IMR-90 (cell line): Measurements from ENCODE around the gene COPZ2. TPM values are rescaled to one million over a fixed set of nuclear protein-coding genes. Genes with fewer than 3 reads are reported as not detected.

Source experiments
- ATAC-seq: fragments of 200-7000 bp; cut with Tn5 transposase; 2 replicates; pipeline ENCODE4 v1.9.1; 2020; ENCODE audit warnings: low read depth, mild to moderate bottlenecking, moderate library complexity
- BruUV-seq: library from RNA; stranded (reverse); fragments of 400-500 nt; replicated peaks from 2 replicates; lab custom pipeline; 2021; lab: Mats Ljungman, UMichigan
- CTCF ChIA-PET: fragments of 300-600 bp; formaldehyde crosslinking; extraction: SDS; loops from one replicate; lab custom pipeline; 2021; ENCODE audit warnings: antibody characterized with exemption; lab: Yijun Ruan, JAX
- POLR2A ChIA-PET: fragments of 300-600 bp; sonication (Branson Sonifier 250); formaldehyde crosslinking; loops from one replicate; lab custom pipeline; 2022; ENCODE audit warnings: antibody characterized with exemption; ENCODE audit not compliant: unreplicated experiment; lab: Charles Lee
- DNase-seq: peaks from one replicate; pipeline ENCODE4 v3.0.0; 2013
- H2AFZ ChIP-seq: replicated peaks from 2 replicates; pipeline ENCODE3; 2013; ENCODE audit warnings: low read length, mild to moderate bottlenecking; ENCODE audit not compliant: poor library complexity
- H2AK5ac ChIP-seq: 2 replicates; pipeline ENCODE4 v1.6.1; 2013; ENCODE audit warnings: low read depth, low read length, inconsistent platforms
- H2AK9ac ChIP-seq: replicated peaks from 2 replicates; pipeline ENCODE3; 2013; ENCODE audit warnings: mild to moderate bottlenecking, low read depth, low read length, moderate library complexity; ENCODE audit not compliant: poor library complexity
- H2BK120ac ChIP-seq: 2 replicates; pipeline ENCODE4 v1.6.1; 2013; ENCODE audit warnings: low read depth, low read length, inconsistent platforms
- H2BK15ac ChIP-seq: 3 replicates; pipeline ENCODE4 v1.6.1; 2013; ENCODE audit warnings: low read depth, low read length, inconsistent platforms
- H2BK20ac ChIP-seq: 2 replicates; pipeline ENCODE4 v1.6.1; 2013; ENCODE audit warnings: low read depth, mild to moderate bottlenecking, inconsistent platforms, low read length, moderate library complexity
- H2BK5ac ChIP-seq: 2 replicates; pipeline ENCODE4 v1.6.1; 2013; ENCODE audit warnings: mild to moderate bottlenecking, low read depth, low read length, inconsistent platforms; ENCODE audit not compliant: poor library complexity, severe bottlenecking
- H3K14ac ChIP-seq: replicated peaks from 2 replicates; pipeline ENCODE4 v1.6.1; 2013; ENCODE audit warnings: low read depth, low read length, inconsistent platforms
- H3K18ac ChIP-seq: 2 replicates; pipeline ENCODE4 v1.6.1; 2013; ENCODE audit warnings: low read depth, low read length, control low read depth
- H3K23ac ChIP-seq: 2 replicates; pipeline ENCODE4 v1.6.1; 2013; ENCODE audit warnings: low read depth, low read length, inconsistent platforms
- H3K27ac ChIP-seq: 2 replicates; pipeline ENCODE4 v1.5.1; 2013; ENCODE audit warnings: mild to moderate bottlenecking, control low read depth, low read length; ENCODE audit not compliant: insufficient read depth
- H3K27me3 ChIP-seq: 2 replicates; pipeline ENCODE4 v1.6.1; 2013; ENCODE audit warnings: low read length; ENCODE audit not compliant: control insufficient read depth, insufficient read depth
- H3K36me3 ChIP-seq: 2 replicates; pipeline ENCODE4 v1.6.1; 2013; ENCODE audit warnings: low read length, mixed read lengths; ENCODE audit not compliant: control insufficient read depth, insufficient read depth
- H3K4ac ChIP-seq: 2 replicates; pipeline ENCODE4 v1.6.1; 2013; ENCODE audit warnings: low read depth, low read length, inconsistent platforms
- H3K4me1 ChIP-seq: 2 replicates; pipeline ENCODE4 v1.6.1; 2013; ENCODE audit warnings: low read length, mixed read lengths; ENCODE audit not compliant: control insufficient read depth, insufficient read depth
- H3K4me2 ChIP-seq: 2 replicates; pipeline ENCODE4 v1.6.1; 2013; ENCODE audit warnings: low read depth, mild to moderate bottlenecking, control low read depth, low read length, moderate library complexity
- H3K4me3 ChIP-seq: 2 replicates; pipeline ENCODE4 v1.5.1; 2013; ENCODE audit warnings: low read depth, mild to moderate bottlenecking, control low read depth, low read length, moderate library complexity; ENCODE audit not compliant: insufficient read depth
- H3K56ac ChIP-seq: 2 replicates; pipeline ENCODE4 v1.6.1; 2013; ENCODE audit warnings: low read length, inconsistent platforms; ENCODE audit not compliant: insufficient read depth; ENCODE audit errors: extremely low read depth
- H3K79me1 ChIP-seq, 2 experiments: 2 replicates each; pipeline ENCODE4 v1.6.1; 2013; ENCODE audit warnings: low read length in 2 of 2, inconsistent platforms in 1 of 2, low read depth in 1 of 2
- H3K9ac ChIP-seq: 2 replicates; pipeline ENCODE4 v1.6.1; 2013; ENCODE audit warnings: low read depth, low read length, control low read depth
- H3K9me1 ChIP-seq: 2 replicates; pipeline ENCODE4 v1.6.1; 2013; ENCODE audit warnings: low read length, inconsistent platforms; ENCODE audit not compliant: insufficient read depth
- H3K9me3 ChIP-seq: 2 replicates; pipeline ENCODE4 v1.6.1; 2013; ENCODE audit warnings: low read length; ENCODE audit not compliant: control insufficient read depth, insufficient read depth
- H4K20me1 ChIP-seq: 2 replicates; pipeline ENCODE4 v1.6.1; 2013; ENCODE audit warnings: low read length, inconsistent platforms; ENCODE audit not compliant: insufficient read depth
- H4K5ac ChIP-seq: 2 replicates; pipeline ENCODE4 v1.6.1; 2013; ENCODE audit warnings: mild to moderate bottlenecking, low read depth, low read length, control low read depth
- H4K8ac ChIP-seq, 2 experiments: 2 replicates each; pipeline ENCODE4 v1.6.1; 2013; ENCODE audit warnings: low read depth in 2 of 2, low read length in 2 of 2, control low read depth in 1 of 2, inconsistent platforms in 1 of 2
- H4K91ac ChIP-seq: 2 replicates; pipeline ENCODE4 v1.6.1; 2013; ENCODE audit warnings: low read depth, low read length, inconsistent platforms; ENCODE audit not compliant: insufficient read depth
- BHLHE40 ChIP-seq: fragments of 150-350 bp; IDR thresholded peaks from 2 replicates; pipeline ENCODE4 v1.6.1; 2016; ENCODE audit warnings: mild to moderate bottlenecking, low read depth, low read length
- CEBPB ChIP-seq: IDR thresholded peaks from 2 replicates; pipeline ENCODE4 v1.6.1; 2012; ENCODE audit warnings: low read depth, low read length, improper control_type of control experiment
- CHD1 ChIP-seq: IDR thresholded peaks from 2 replicates; pipeline ENCODE4 v1.6.1; 2012; ENCODE audit warnings: low read depth, low read length, improper control_type of control experiment
- CTCF ChIP-seq: conservative IDR thresholded peaks from 2 replicates; pipeline ENCODE4 v1.5.1; 2012; ENCODE audit warnings: mild to moderate bottlenecking, low read depth, low read length, improper control_type of control experiment
- ELK1 ChIP-seq: fragments of 150-350 bp; IDR thresholded peaks from 2 replicates; pipeline ENCODE4 v1.6.1; 2016; ENCODE audit warnings: low read depth, mild to moderate bottlenecking, low read length, moderate library complexity, borderline replicate concordance
- FOS ChIP-seq: fragments of 150-350 bp; IDR thresholded peaks from 2 replicates; pipeline ENCODE4 v1.6.1; 2016; ENCODE audit warnings: low read depth, low read length
- MAFK ChIP-seq: IDR thresholded peaks from 2 replicates; pipeline ENCODE4 v1.6.1; 2012; ENCODE audit warnings: low read depth, low read length, improper control_type of control experiment
- MAZ ChIP-seq: IDR thresholded peaks from 2 replicates; pipeline ENCODE4 v1.6.1; 2012; ENCODE audit warnings: low read depth, mild to moderate bottlenecking, low read length, improper control_type of control experiment, moderate library complexity, borderline replicate concordance
- MXI1 ChIP-seq: IDR thresholded peaks from 2 replicates; pipeline ENCODE4 v1.6.1; 2012; ENCODE audit warnings: low read depth, mild to moderate bottlenecking, low read length, moderate library complexity, borderline replicate concordance
- NFE2L2 ChIP-seq: fragments of 150-350 bp; IDR thresholded peaks from 2 replicates; pipeline ENCODE4 v1.6.1; 2016; ENCODE audit warnings: low read depth, mild to moderate bottlenecking, low read length
- POLR2A ChIP-seq: IDR thresholded peaks from 2 replicates; pipeline ENCODE4 v1.6.1; 2012; ENCODE audit warnings: mild to moderate bottlenecking, low read depth, low read length
- RAD21 ChIP-seq: IDR thresholded peaks from 2 replicates; pipeline ENCODE4 v1.6.1; 2012; ENCODE audit warnings: low read length, improper control_type of control experiment
- RCOR1 ChIP-seq: IDR thresholded peaks from 2 replicates; pipeline ENCODE4 v1.6.1; 2012; ENCODE audit warnings: mild to moderate bottlenecking, low read length, improper control_type of control experiment; ENCODE audit not compliant: insufficient replicate concordance
- RFX5 ChIP-seq: IDR thresholded peaks from 2 replicates; pipeline ENCODE4 v1.8.0; 2012; ENCODE audit warnings: low read depth, mild to moderate bottlenecking, low read length, moderate library complexity
- SMC3 ChIP-seq: fragments of 150-350 bp; IDR thresholded peaks from 2 replicates; pipeline ENCODE4 v1.6.1; 2016; ENCODE audit warnings: low read depth, mild to moderate bottlenecking, antibody characterized with exemption, low read length, moderate library complexity
- USF2 ChIP-seq: fragments of 150-350 bp; IDR thresholded peaks from 2 replicates; pipeline ENCODE4 v1.6.1; 2017; ENCODE audit warnings: mild to moderate bottlenecking, antibody characterized with exemption, low read length, low read depth
- WGBS, 2 experiments: methylation state at CpG; one replicate each; pipeline versions ENCODE4 v1.1.5 to v1.1.7; 2013; ENCODE audit warnings: missing lambda C conversion rate in 2 of 2; ENCODE audit not compliant: insufficient read length in 1 of 2; ENCODE audit errors: extremely low coverage in 2 of 2; 5-methylcytosine and 5-hydroxymethylcytosine counted together
- dilution Hi-C: fragments of 300-500 bp; cut with HindIII; formaldehyde crosslinking; loops from one replicate; pipeline ENCODE4 v1.14.3; 2018; ENCODE audit warnings: low sequenced_read_pairs; ENCODE audit not compliant: unreplicated experiment
- in situ Hi-C: fragments of 300-500 bp; cut with MboI; formaldehyde crosslinking; loops from 3 replicates; pipeline ENCODE4 v1.14.3; 2019; ENCODE audit warnings: low sequenced_read_pairs, inconsistent platforms, mixed read lengths
- intact Hi-C: fragments of 100-400 bp; cut with micrococcal nuclease; formaldehyde crosslinking; loops from 2 replicates; pipeline ENCODE4 v1.10.0; 2022
- polyA plus RNA-seq, 3 experiments: library from polyadenylated mRNA; depleted of rRNA; stranded (reverse); fragments of >200 nt; gene quantifications; 2 replicates each; pipeline ENCODE4 v1.2.3, GENCODE V29; 2012; ENCODE audit warnings: low replicate concordance in 1 of 3
- total RNA-seq: library from RNA; depleted of rRNA; stranded (reverse); fragments of >200 nt; gene quantifications from 2 replicates; pipeline ENCODE4 v1.2.3, GENCODE V29; 2012

Gene COPZ2
- total and polyA plus RNA-seq, 2 of the 4 experiments (the other 2 are of a cell fraction) = 41.0 to 86.1 TPM

- Histone ChIP-seq H3K9ac (no peak overlapping the region), H2BK5ac (no peak overlapping the region), H3K9me1 (no peaks in the 10 kb centered on the region; the same call in 1 of the 2 replicates), H3K9me3 (no peaks in the 10 kb centered on the region), H4K8ac (no peak overlapping the region), H4K20me1 (no peaks in the 10 kb centered on the region), H2BK20ac (no peak overlapping the region), H3K4me3 (no peak overlapping the region), H2AK9ac (no peak overlapping the region), H2BK15ac (no peak overlapping the region), H3K4me2 (no peak overlapping the region), H3K56ac (no peak overlapping the region), H3K4me1 (no peaks in the 10 kb centered on the region; the same call in 1 of the 2 replicates), H3K4ac (no peak overlapping the region), H3K27ac (no peak overlapping the region), H3K79me1 (no peaks in the 10 kb centered on the region), H3K23ac (no peak overlapping the region), H4K91ac (no peak overlapping the region), H4K5ac (no peak overlapping the region), H3K36me3 (no peaks in the 10 kb centered on the region), H2AK5ac (no peak overlapping the region), H3K14ac (no peak overlapping the region), H2AFZ (no peak overlapping the region), H3K27me3 (peaks cover 13% of the 10 kb centered on the region), H3K18ac (no peak overlapping the region), H2BK120ac (no peak overlapping the region)
- ChIA-PET CTCF (no interaction called here), POLR2A (no interaction called here)
- no peak for TF ChIP-seq MAZ
- no peak for TF ChIP-seq MAFK
- no peak for TF ChIP-seq POLR2A
- TF ChIP-seq ELK1 = no peak
- TF ChIP-seq CEBPB = no peak
- no peak for TF ChIP-seq NFE2L2
- TF ChIP-seq MXI1 = no peak
- no peak for TF ChIP-seq CTCF
- no peak for TF ChIP-seq BHLHE40
- no peak for TF ChIP-seq RFX5
- TF ChIP-seq RCOR1 = no peak
- no peak for TF ChIP-seq USF2
- no peak for TF ChIP-seq SMC3
- no peak for TF ChIP-seq CHD1
- TF ChIP-seq RAD21 = no peak
- no peak for TF ChIP-seq FOS
- intact Hi-C loops (no loop called here), in situ Hi-C loops (no loop called here), dilution Hi-C loops (no loop called here)
- WGBS, 2 experiments = 93% methylated on average over 3 of the region's 6 CpGs; no CpG with 5 or more reads in 1 of the 2 experiments
- DNase-seq = no peak
- BruUV-seq = no TSS peak
- ATAC-seq = no peak
Observed at GRCh38 chr17:48013876-48014594, 23.6 kb downstream of the COPZ2 start.
